Measurements from ENCODE around the gene SAMSN1. TPM values are rescaled to one million over a fixed set of nuclear protein-coding genes. Genes with fewer than 3 reads are reported as not detected.
A peak's percentile ranks its signal among the peaks of the same experiment; 100 is the strongest.

SAMSN1 gene
- total and polyA plus RNA-seq, 8 donors = 1.6 to 21.6 (median 11.1) TPM; not detected in 1

DNA sequence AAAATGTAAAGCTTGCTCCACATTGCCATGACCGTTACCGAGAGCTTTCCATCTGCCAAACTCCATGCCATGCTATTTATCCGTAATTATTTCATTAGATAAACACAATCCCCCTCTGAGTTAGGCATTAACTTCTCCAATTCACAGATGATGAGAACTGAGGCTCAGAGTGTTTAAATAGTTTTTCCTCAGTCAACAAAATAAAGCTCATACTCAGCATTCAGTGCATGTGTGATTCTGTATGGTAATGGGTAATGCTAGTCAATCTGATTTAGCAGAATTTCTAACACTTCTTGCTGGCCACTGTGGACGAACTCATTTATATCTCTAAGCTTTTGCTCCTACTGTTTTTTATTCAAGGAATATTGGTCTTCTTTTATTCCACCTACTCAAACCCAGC lies 17.3 kb downstream of the SAMSN1 start:
- DNase-seq = no peak
- Histone ChIP-seq H3K9me3 (no peaks in the 10 kb centered on the region), H3K36me3 (no peaks in the 10 kb centered on the region), H3K27ac (no peak overlapping the region), H3K4me3 (no peak overlapping the region), H3K4me1 (peaks cover 0 to 22% (median 0%) of the 10 kb centered on the region in 4 donors), H3K27me3 (no peaks in the 10 kb centered on the region)
- no peak for TF ChIP-seq POLR2A (IDR thresholded peaks at IDR 0.05)
- no peak for TF ChIP-seq EP300 (IDR thresholded peaks at IDR 0.05)
- TF ChIP-seq CTCF (IDR thresholded peaks at IDR 0.05) = no peak
- intact Hi-C loops (cut with DNase I; ENCODE audit: low total_unique reads) = no loop called here
- 75 to 80% (median 76%) methylated on average over 4 of the region's 4 CpGs for WGBS, 5 donors

- H3K27ac ChIP-seq = peak overlapping the region in 3 of 5 donors; percentile 10 to 48 (median 34)
- intact Hi-C loops (cut with DNase I; ENCODE audit: low total_unique reads) = no loop called here
Observed at GRCh38 chr21:14527696-14528652, 18.1 kb downstream of the SAMSN1 start.

GRCh38 chr21:14526836-14527695 lies 19.0 kb downstream of the SAMSN1 start:
- Histone ChIP-seq H3K36me3 (no peaks in the 10 kb centered on the region), H3K9me3 (no peaks in the 10 kb centered on the region), H3K4me1 (peaks cover 0 to 25% (median 0%) of the 10 kb centered on the region in 4 donors), H3K4me3 (no peak overlapping the region), H3K27ac (peak overlapping the region in 3 of 5 donors; percentile 10 to 48 (median 34)), H3K27me3 (no peaks in the 10 kb centered on the region)
- DNase-seq = no peak
- intact Hi-C loops (cut with DNase I; ENCODE audit: low total_unique reads) = no loop called here
- WGBS, 5 donors = 47 to 58% (median 51%) methylated on average over 10 of the region's 10 CpGs
- TF ChIP-seq EP300 (IDR thresholded peaks at IDR 0.05) (no peak), CTCF (IDR thresholded peaks at IDR 0.05) (no peak), POLR2AphosphoS5 (IDR thresholded peaks at IDR 0.05) (no peak), POLR2A (IDR thresholded peaks at IDR 0.05) (no peak)

More at GRCh38 chr21:14527696-14528652, 18.1 kb downstream of the SAMSN1 start:
- no peak for TF ChIP-seq EP300 (IDR thresholded peaks at IDR 0.05)
- TF ChIP-seq POLR2A (IDR thresholded peaks at IDR 0.05) = no peak
- TF ChIP-seq CTCF (IDR thresholded peaks at IDR 0.05) = no peak
- no peak for TF ChIP-seq POLR2AphosphoS5 (IDR thresholded peaks at IDR 0.05)
- Histone ChIP-seq H3K36me3 (no peaks in the 10 kb centered on the region), H3K9me3 (no peaks in the 10 kb centered on the region), H3K4me1 (peaks cover 0 to 22% (median 0%) of the 10 kb centered on the region in 4 donors), H3K4me3 (no peak overlapping the region), H3K27me3 (no peaks in the 10 kb centered on the region)
- no peak for DNase-seq
- 69 to 84% (median 74%) methylated on average over 2 of the region's 2 CpGs for WGBS, 5 donors

DNA sequence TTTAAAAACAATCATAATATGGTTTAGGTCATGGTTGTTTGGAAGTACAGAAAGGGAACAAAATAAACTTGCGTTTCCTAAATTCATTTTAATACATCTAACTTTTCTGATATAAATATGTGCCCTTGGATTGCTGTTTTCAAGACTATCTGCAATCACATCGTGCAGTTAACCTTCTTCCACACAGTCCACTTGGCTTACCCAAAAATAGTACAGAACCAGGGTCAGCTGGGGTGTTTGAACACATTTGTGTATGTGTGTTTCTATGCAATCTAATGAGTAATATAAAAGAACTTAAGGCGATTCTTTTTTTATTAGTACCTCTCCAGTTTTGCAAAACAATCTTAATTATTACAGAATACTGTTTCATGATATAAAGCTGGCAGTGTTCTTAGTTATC lies 19.9 kb downstream of the SAMSN1 start:
- Histone ChIP-seq H3K4me1 (peaks cover 0 to 23% (median 0%) of the 10 kb centered on the region in 4 donors), H3K27ac (peak overlapping the region in 1 of 5 donors; percentile 48), H3K27me3 (no peaks in the 10 kb centered on the region), H3K4me3 (no peak overlapping the region), H3K36me3 (no peaks in the 10 kb centered on the region), H3K9me3 (no peaks in the 10 kb centered on the region)
- no peak for DNase-seq
- 0 to 39% (median 29%) methylated on average over 3 of the region's 3 CpGs for WGBS, 5 donors
- no peak for TF ChIP-seq POLR2AphosphoS5 (IDR thresholded peaks at IDR 0.05)
- no peak for TF ChIP-seq CTCF (IDR thresholded peaks at IDR 0.05)
- no peak for TF ChIP-seq POLR2A (IDR thresholded peaks at IDR 0.05)
- TF ChIP-seq EP300 (IDR thresholded peaks at IDR 0.05) = no peak
- intact Hi-C loops (cut with DNase I; ENCODE audit: low total_unique reads) = no loop called here

Measured in stomach (tissue), 9 donors.